Endodermal cell (in vitro differentiated cells): Measurements from ENCODE around the gene ENSA. TPM values are rescaled to one million over a fixed set of nuclear protein-coding genes. Genes with fewer than 3 reads are reported as not detected.
"Not testable (repeated sequence)": the region's sequence is repeated elsewhere in the genome, so short reads cannot be mapped to it uniquely, and the experiment has no call there.

Experiments used
- DNase-seq: peaks from one replicate; pipeline ENCODE4 v3.0.0-alpha.2; 2017
- H3K27ac ChIP-seq: 2 replicates; pipeline ENCODE4 v1.5.1; 2013; ENCODE audit warnings: mild to moderate bottlenecking, low read depth, low read length, moderate library complexity
- H3K27me3 ChIP-seq: 2 replicates; pipeline ENCODE4 v1.6.1; 2013; ENCODE audit warnings: mild to moderate bottlenecking, low read length, moderate library complexity; ENCODE audit not compliant: insufficient read depth, control insufficient read depth, poor library complexity, severe bottlenecking
- H3K36me3 ChIP-seq: 2 replicates; pipeline ENCODE4 v1.7.0; 2013; ENCODE audit warnings: mild to moderate bottlenecking, low read length, moderate library complexity; ENCODE audit not compliant: control insufficient read depth, insufficient read depth
- H3K4me1 ChIP-seq: one replicate; pipeline ENCODE4 v1.7.0; 2013; ENCODE audit warnings: low read length; ENCODE audit not compliant: control insufficient read depth, insufficient read depth
- H3K4me3 ChIP-seq: 2 replicates; pipeline ENCODE4 v1.5.1; 2013; ENCODE audit warnings: mild to moderate bottlenecking, low read length, moderate library complexity
- H3K9ac ChIP-seq: 2 replicates; pipeline ENCODE4 v1.6.1; 2013; ENCODE audit warnings: mild to moderate bottlenecking, low read length, moderate library complexity; ENCODE audit not compliant: poor library complexity, severe bottlenecking; ENCODE audit errors: extremely low read depth
- H3K9me3 ChIP-seq: 2 replicates; pipeline ENCODE4 v1.6.1; 2013; ENCODE audit warnings: mild to moderate bottlenecking, low read length, moderate library complexity; ENCODE audit not compliant: control insufficient read depth
- H3K27ac Mint-ChIP-seq: 2 replicates; pipeline ENCODE4 v1.8.0; 2020; ENCODE audit warnings: mixed read lengths
- H3K27me3 Mint-ChIP-seq: 2 replicates; pipeline ENCODE4 v1.8.0; 2021; ENCODE audit warnings: mild to moderate bottlenecking, mixed read lengths; ENCODE audit not compliant: insufficient read depth
- H3K36me3 Mint-ChIP-seq: 2 replicates; pipeline ENCODE4 v1.8.0; 2020; ENCODE audit warnings: low read depth, mixed read lengths
- H3K4me1 Mint-ChIP-seq: 2 replicates; pipeline ENCODE4 v1.8.0; 2020; ENCODE audit warnings: mixed read lengths
- H3K4me3 Mint-ChIP-seq: 2 replicates; pipeline ENCODE4 v1.8.0; 2020; ENCODE audit warnings: mild to moderate bottlenecking, moderate library complexity, mixed read lengths
- H3K9me3 Mint-ChIP-seq: 2 replicates; pipeline ENCODE4 v1.8.0; 2020; ENCODE audit warnings: mild to moderate bottlenecking, mixed read lengths
- WGBS, 2 experiments: methylation state at CpG; one replicate each; pipeline versions ENCODE4 v1.1.5 to v1.1.7; 2013; ENCODE audit warnings: missing lambda C conversion rate in 2 of 2, mixed read lengths in 1 of 2; ENCODE audit not compliant: insufficient coverage in 1 of 2, insufficient read length in 1 of 2; 5-methylcytosine and 5-hydroxymethylcytosine counted together
- total RNA-seq, 2 donors: library from RNA; stranded (reverse); fragmentation: NEBNext Ultra II Directional in 1 of 2; extraction: Animal tissue kit (Norgen Biotek cat#: 25700) in 1 of 2; gene quantifications; 2 replicates in 1 of 2; 3 replicates in 1 of 2; pipeline ENCODE4 v1.2.1, GENCODE V29; 2021
- TF ChIP-seq, protein P1 (sequence below): fragments of 200-600 bp; sonication (generic); conservative IDR thresholded peaks from 2 replicates; pipeline ENCODE4 v1.5.0; 2021; ENCODE audit warnings: antibody characterized with exemption, mild to moderate bottlenecking

Gene ENSA
- total RNA-seq, 2 donors from 2014 or later = 266 to 364 TPM

DNA sequence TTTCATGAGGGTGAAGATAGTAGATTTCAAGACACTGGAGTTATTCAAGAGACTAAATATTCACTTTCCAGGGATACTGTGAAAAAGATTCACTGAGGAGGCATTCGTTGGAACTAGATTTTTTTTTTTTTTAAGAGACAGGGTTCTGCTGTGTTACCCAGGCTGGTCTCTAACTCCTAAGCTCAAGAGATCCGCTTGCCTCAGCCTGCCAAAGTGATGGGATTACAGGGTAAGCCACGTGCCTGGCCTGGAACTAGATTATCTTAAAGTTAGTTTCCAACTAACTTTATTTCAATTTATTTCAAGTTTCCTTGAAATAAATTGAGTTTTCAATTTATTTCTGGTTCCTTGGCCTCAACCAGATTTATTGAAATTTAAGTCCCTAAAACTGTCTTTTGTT, 25.7 kb downstream of the ENSA start:
- Mint-ChIP-seq H3K4me3 (no peak overlapping the region), H3K36me3 (peaks cover 25% of the 10 kb centered on the region), H3K27me3 (no peaks in the 10 kb centered on the region), H3K27ac (peak overlapping the region; percentile 15), H3K9me3 (no peaks in the 10 kb centered on the region), H3K4me1 (peaks cover 8% of the 10 kb centered on the region)
- no peak overlapping the region for H3K9ac ChIP-seq
- DNase-seq = peak; percentile 31
- no peak overlapping the region for H3K27ac ChIP-seq
- H3K9me3 ChIP-seq = no peaks in the 10 kb centered on the region
- H3K36me3 ChIP-seq = peaks cover 17% of the 10 kb centered on the region
- H3K4me1 ChIP-seq = peaks cover 7% of the 10 kb centered on the region
- no peak overlapping the region for H3K4me3 ChIP-seq
- H3K27me3 ChIP-seq = no peaks in the 10 kb centered on the region
- 76 to 100% methylated on average over 2 to 3 of the region's 3 CpGs for WGBS, 2 experiments
- TF ChIP-seq, protein P1, sequence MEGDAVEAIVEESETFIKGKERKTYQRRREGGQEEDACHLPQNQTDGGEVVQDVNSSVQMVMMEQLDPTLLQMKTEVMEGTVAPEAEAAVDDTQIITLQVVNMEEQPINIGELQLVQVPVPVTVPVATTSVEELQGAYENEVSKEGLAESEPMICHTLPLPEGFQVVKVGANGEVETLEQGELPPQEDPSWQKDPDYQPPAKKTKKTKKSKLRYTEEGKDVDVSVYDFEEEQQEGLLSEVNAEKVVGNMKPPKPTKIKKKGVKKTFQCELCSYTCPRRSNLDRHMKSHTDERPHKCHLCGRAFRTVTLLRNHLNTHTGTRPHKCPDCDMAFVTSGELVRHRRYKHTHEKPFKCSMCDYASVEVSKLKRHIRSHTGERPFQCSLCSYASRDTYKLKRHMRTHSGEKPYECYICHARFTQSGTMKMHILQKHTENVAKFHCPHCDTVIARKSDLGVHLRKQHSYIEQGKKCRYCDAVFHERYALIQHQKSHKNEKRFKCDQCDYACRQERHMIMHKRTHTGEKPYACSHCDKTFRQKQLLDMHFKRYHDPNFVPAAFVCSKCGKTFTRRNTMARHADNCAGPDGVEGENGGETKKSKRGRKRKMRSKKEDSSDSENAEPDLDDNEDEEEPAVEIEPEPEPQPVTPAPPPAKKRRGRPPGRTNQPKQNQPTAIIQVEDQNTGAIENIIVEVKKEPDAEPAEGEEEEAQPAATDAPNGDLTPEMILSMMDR = no peak

GRCh38 chr1:150602372-150602771, 27.0 kb downstream of the ENSA start:
- peaks cover 25% of the 10 kb centered on the region for H3K36me3 Mint-ChIP-seq
- H3K27me3 Mint-ChIP-seq, H3K4me1 ChIP-seq, H3K27ac Mint-ChIP-seq, H3K9ac ChIP-seq, H3K9me3 ChIP-seq, H3K27me3 ChIP-seq, H3K4me3 Mint-ChIP-seq, H3K4me1 Mint-ChIP-seq, H3K27ac ChIP-seq, H3K9me3 Mint-ChIP-seq, H3K4me3 ChIP-seq: not testable (repeated sequence)
- 96 to 100% methylated on average over 4 to 11 of the region's 12 CpGs for WGBS, 2 experiments
- peak; percentile 13 for DNase-seq
- H3K36me3 ChIP-seq = peaks cover 11% of the 10 kb centered on the region

DNA sequence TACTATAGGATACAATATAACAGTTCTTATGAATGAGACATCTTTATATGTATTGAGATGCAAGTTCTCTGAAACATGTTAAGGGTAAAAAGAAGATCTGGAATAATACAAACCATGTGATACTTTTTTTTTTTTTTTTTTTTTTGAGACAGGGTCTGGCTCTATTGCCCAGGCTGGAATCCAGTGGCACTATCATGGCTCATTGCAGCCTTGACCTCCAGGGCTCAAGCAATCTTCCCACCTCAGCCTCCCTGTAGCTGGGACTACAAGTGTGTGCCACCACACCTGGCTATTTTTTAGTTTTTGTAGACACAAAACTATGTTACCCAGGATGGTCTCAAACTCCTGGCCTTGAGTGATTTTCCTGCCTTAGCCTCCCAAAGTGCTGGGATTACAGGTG, 27.9 kb downstream of the ENSA start:
- Histone ChIP-seq H3K27ac (no peak overlapping the region), H3K9ac (no peak overlapping the region), H3K27me3 (no peaks in the 10 kb centered on the region), H3K9me3 (no peaks in the 10 kb centered on the region), H3K4me1 (peaks cover 7% of the 10 kb centered on the region), H3K36me3 (peaks cover 9% of the 10 kb centered on the region), H3K4me3 (no peak overlapping the region)
- TF ChIP-seq, protein P1 = no peak
- no peaks in the 10 kb centered on the region for H3K27me3 Mint-ChIP-seq
- H3K4me1 Mint-ChIP-seq = peaks cover 10% of the 10 kb centered on the region
- H3K36me3 Mint-ChIP-seq = peaks cover 22% of the 10 kb centered on the region
- DNase-seq = peak; percentile 22
- no peaks in the 10 kb centered on the region for H3K9me3 Mint-ChIP-seq
- H3K27ac Mint-ChIP-seq = no peak overlapping the region
- no peak overlapping the region for H3K4me3 Mint-ChIP-seq

- DNase-seq, H3K36me3 ChIP-seq, H3K27me3 ChIP-seq, H3K4me3 Mint-ChIP-seq, H3K27ac ChIP-seq, H3K4me1 Mint-ChIP-seq, H3K9ac ChIP-seq, H3K4me1 ChIP-seq, H3K27me3 Mint-ChIP-seq, H3K4me3 ChIP-seq, H3K9me3 ChIP-seq: not testable (repeated sequence)
- Mint-ChIP-seq H3K9me3 (peaks cover 14% of the 10 kb centered on the region), H3K36me3 (peaks cover 37% of the 10 kb centered on the region), H3K27ac (peak overlapping the region; percentile 4)
- WGBS, 2 experiments = 95 to 100% methylated on average over 4 of the region's 4 CpGs
Observed at GRCh38 chr1:150598346-150598745, 31.1 kb downstream of the ENSA start.
